Brain microvascular endothelial cell (primary cell): ENCODE results near the gene PRKCQ.

Experiments
- DNase-seq: peaks from one replicate; pipeline ENCODE4 v3.0.0-alpha.2; 2020
- H3K27ac ChIP-seq: fragments of 250-450 bp; sonication (Bioruptor Pico); 2 replicates; pipeline ENCODE4 v1.5.1; 2020; ENCODE audit warnings: mild to moderate bottlenecking, moderate library complexity
- H3K27me3 ChIP-seq: fragments of 250-450 bp; sonication (Bioruptor Pico); replicated peaks from 2 replicates; pipeline ENCODE4 v1.5.1; 2020; ENCODE audit warnings: mild to moderate bottlenecking
- H3K36me3 ChIP-seq: fragments of 250-450 bp; sonication (Bioruptor Pico); replicated peaks from 2 replicates; pipeline ENCODE4 v1.5.1; 2020; ENCODE audit warnings: mild to moderate bottlenecking
- H3K4me3 ChIP-seq: 2 replicates; pipeline ENCODE4 v1.5.1; 2011; ENCODE audit warnings: low read depth, mild to moderate bottlenecking, control low read depth, low read length, moderate library complexity
- in situ Hi-C: cut with HindIII; loops from 2 replicates; pipeline ENCODE4 v1.10.0; 2017; ENCODE audit warnings: low sequenced_read_pairs, low pct_ligation_motif_present
- TF ChIP-seq, protein P1 (sequence below): IDR thresholded peaks from 2 replicates; pipeline ENCODE4 v1.5.1; 2011; ENCODE audit warnings: low read depth, mild to moderate bottlenecking, moderate library complexity, low read length, control low read depth, inconsistent platforms; ENCODE audit errors: missing control alignments

PRKCQ gene

GRCh38 chr10:6493521-6494441 lies 86.3 kb downstream of the PRKCQ start:
- H3K27me3 ChIP-seq, result no peaks in the 10 kb centered on the region
- TF ChIP-seq, protein P1, sequence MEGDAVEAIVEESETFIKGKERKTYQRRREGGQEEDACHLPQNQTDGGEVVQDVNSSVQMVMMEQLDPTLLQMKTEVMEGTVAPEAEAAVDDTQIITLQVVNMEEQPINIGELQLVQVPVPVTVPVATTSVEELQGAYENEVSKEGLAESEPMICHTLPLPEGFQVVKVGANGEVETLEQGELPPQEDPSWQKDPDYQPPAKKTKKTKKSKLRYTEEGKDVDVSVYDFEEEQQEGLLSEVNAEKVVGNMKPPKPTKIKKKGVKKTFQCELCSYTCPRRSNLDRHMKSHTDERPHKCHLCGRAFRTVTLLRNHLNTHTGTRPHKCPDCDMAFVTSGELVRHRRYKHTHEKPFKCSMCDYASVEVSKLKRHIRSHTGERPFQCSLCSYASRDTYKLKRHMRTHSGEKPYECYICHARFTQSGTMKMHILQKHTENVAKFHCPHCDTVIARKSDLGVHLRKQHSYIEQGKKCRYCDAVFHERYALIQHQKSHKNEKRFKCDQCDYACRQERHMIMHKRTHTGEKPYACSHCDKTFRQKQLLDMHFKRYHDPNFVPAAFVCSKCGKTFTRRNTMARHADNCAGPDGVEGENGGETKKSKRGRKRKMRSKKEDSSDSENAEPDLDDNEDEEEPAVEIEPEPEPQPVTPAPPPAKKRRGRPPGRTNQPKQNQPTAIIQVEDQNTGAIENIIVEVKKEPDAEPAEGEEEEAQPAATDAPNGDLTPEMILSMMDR, result no peak
- no peak overlapping the region for H3K27ac ChIP-seq
- no peak for DNase-seq
- in situ Hi-C loops, result no loop called here
- no peak overlapping the region for H3K4me3 ChIP-seq
- H3K36me3 ChIP-seq, result no peaks in the 10 kb centered on the region

DNA sequence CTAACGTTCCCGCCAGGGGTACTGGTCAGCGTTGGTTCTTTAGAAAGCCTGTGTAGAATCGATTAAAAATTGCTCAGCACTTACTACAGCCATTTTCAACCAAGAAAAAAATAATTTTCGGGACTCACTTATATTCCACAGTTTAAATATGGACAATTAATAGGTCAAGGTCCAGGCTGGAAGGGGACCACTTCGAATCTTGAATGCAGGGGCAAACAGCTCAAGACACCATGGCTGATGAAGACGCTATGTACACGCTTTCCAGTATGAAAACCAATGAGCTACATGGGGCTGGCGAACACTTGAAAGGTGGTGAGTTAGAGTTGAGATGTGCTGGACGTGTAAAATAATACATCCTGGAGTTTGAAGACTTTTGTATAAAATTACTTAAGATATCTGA lies 87.2 kb downstream of the PRKCQ start:
- TF ChIP-seq, protein P1, result no peak
- in situ Hi-C loops, result no loop called here
- Histone ChIP-seq H3K36me3 (no peaks in the 10 kb centered on the region), H3K27me3 (no peaks in the 10 kb centered on the region), H3K4me3 (no peak overlapping the region), H3K27ac (no peak overlapping the region)
- no peak for DNase-seq

GRCh38 chr10:6491841-6492609 lies 88.1 kb downstream of the PRKCQ start:
- Histone ChIP-seq H3K4me3 (no peak overlapping the region), H3K27ac (no peak overlapping the region), H3K27me3 (no peaks in the 10 kb centered on the region), H3K36me3 (no peaks in the 10 kb centered on the region)
- in situ Hi-C loops, result no loop called here
- TF ChIP-seq, protein P1, result no peak
- no peak for DNase-seq

DNA sequence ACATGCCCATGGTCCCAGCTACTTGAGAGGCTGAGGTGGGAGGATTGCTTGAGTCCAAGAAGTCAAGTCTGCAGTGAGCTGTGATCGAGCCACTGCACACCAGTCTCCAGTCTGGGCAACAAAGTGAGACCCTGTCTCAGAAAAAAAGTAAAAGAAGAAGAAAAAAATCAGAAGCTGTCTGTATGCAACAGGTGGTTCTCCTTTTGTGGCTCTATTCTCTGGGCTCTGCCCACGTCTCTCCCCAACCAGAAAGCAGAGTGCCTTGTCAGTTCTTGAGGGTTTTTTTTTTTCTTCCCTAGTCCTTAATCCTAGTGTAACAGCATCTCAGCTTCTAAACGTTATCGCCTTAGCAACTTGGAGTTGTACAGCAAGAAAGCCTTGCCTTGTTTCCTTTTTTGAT lies 89.5 kb downstream of the PRKCQ start:
- H3K4me3 ChIP-seq, result no peak overlapping the region
- no peaks in the 10 kb centered on the region for H3K36me3 ChIP-seq
- TF ChIP-seq, protein P1, result no peak
- H3K27me3 ChIP-seq, result no peaks in the 10 kb centered on the region
- H3K27ac ChIP-seq, result no peak overlapping the region
- in situ Hi-C loops, result no loop called here
- DNase-seq, result no peak

- Histone ChIP-seq H3K4me3 (no peak overlapping the region), H3K36me3 (no peaks in the 10 kb centered on the region), H3K27me3 (no peaks in the 10 kb centered on the region), H3K27ac (no peak overlapping the region)
- DNase-seq, result no peak
- TF ChIP-seq, protein P1, result no peak
- in situ Hi-C loops, result no loop called here
Observed at GRCh38 chr10:6487920-6488319, 92.2 kb downstream of the PRKCQ start.
